Pulmonary artery endothelial cell (primary cell): Measurements from ENCODE around the gene MYBPC3. TPM values are rescaled to one million over a fixed set of nuclear protein-coding genes. Genes with fewer than 3 reads are reported as not detected.

Experiments
- DNase-seq: peaks from one replicate; pipeline ENCODE4 v3.0.0-alpha.2; 2011; ENCODE audit warnings: low read depth, low spot score
- total RNA-seq: library from RNA; depleted of rRNA; stranded (reverse); fragments of >200 nt; gene quantifications from 2 replicates; pipeline ENCODE4 v1.2.3, GENCODE V29; 2014

Gene MYBPC3
- total RNA-seq, 1 donor from 2014 or later, result not detected

GRCh38 chr11:47357985-47358730 is 5.7 kb upstream of the MYBPC3 start:
- no peak for DNase-seq

GRCh38 chr11:47356998-47357329 is 4.5 kb upstream of the MYBPC3 start:
- no peak for DNase-seq

GRCh38 chr11:47356129-47356997 is 3.9 kb upstream of the MYBPC3 start:
- no peak for DNase-seq

- DNase-seq, result peak; percentile 63
Observed at GRCh38 chr11:47355283-47356128, 3.0 kb upstream of the MYBPC3 start.

- no peak for DNase-seq
Observed at GRCh38 chr11:47354913-47355282, 2.4 kb upstream of the MYBPC3 start.

- no peak for DNase-seq
Observed at GRCh38 chr11:47353978-47354774, 1.7 kb upstream of the MYBPC3 start.

- DNase-seq, result no peak
Observed at GRCh38 chr11:47351156-47352126, 1.1 kb downstream of the MYBPC3 start.

- no peak for DNase-seq
Observed at GRCh38 chr11:47350315-47350714, 2.2 kb downstream of the MYBPC3 start.

GRCh38 chr11:47349521-47350095 is 2.9 kb downstream of the MYBPC3 start:
- no peak for DNase-seq

- DNase-seq, result no peak
Observed at GRCh38 chr11:47348859-47349258, 3.6 kb downstream of the MYBPC3 start.

GRCh38 chr11:47348131-47348802 is 4.2 kb downstream of the MYBPC3 start:
- DNase-seq, result no peak

- no peak for DNase-seq
Observed at GRCh38 chr11:47347137-47347536, 5.4 kb downstream of the MYBPC3 start.

- DNase-seq, result no peak
Observed at GRCh38 chr11:47345890-47346563, 6.5 kb downstream of the MYBPC3 start.

- DNase-seq, result no peak
Observed at GRCh38 chr11:47342854-47343253, 9.6 kb downstream of the MYBPC3 start.

- no peak for DNase-seq
Observed at GRCh38 chr11:47342036-47342803, 10.3 kb downstream of the MYBPC3 start.

GRCh38 chr11:47340980-47341775 is 11.3 kb downstream of the MYBPC3 start:
- no peak for DNase-seq

GRCh38 chr11:47340010-47340409 is 12.5 kb downstream of the MYBPC3 start:
- DNase-seq, result no peak
